Measurements from ENCODE around the gene ARHGEF9.

ARHGEF9 gene

GRCh38 chrX:63675716-63676115, 109.3 kb downstream of the ARHGEF9 start:
- no peak overlapping the region for H3K4me3 ChIP-seq (ENCODE audit: control insufficient read depth, low read depth, low read length)
- DNase-seq (ENCODE audit: low read depth) = no peak
- TF ChIP-seq, protein P1, sequence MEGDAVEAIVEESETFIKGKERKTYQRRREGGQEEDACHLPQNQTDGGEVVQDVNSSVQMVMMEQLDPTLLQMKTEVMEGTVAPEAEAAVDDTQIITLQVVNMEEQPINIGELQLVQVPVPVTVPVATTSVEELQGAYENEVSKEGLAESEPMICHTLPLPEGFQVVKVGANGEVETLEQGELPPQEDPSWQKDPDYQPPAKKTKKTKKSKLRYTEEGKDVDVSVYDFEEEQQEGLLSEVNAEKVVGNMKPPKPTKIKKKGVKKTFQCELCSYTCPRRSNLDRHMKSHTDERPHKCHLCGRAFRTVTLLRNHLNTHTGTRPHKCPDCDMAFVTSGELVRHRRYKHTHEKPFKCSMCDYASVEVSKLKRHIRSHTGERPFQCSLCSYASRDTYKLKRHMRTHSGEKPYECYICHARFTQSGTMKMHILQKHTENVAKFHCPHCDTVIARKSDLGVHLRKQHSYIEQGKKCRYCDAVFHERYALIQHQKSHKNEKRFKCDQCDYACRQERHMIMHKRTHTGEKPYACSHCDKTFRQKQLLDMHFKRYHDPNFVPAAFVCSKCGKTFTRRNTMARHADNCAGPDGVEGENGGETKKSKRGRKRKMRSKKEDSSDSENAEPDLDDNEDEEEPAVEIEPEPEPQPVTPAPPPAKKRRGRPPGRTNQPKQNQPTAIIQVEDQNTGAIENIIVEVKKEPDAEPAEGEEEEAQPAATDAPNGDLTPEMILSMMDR (conservative IDR thresholded peaks at IDR 0.05; ENCODE audit: control insufficient read depth, insufficient read depth, low read depth, low read length) = no peak

DNA sequence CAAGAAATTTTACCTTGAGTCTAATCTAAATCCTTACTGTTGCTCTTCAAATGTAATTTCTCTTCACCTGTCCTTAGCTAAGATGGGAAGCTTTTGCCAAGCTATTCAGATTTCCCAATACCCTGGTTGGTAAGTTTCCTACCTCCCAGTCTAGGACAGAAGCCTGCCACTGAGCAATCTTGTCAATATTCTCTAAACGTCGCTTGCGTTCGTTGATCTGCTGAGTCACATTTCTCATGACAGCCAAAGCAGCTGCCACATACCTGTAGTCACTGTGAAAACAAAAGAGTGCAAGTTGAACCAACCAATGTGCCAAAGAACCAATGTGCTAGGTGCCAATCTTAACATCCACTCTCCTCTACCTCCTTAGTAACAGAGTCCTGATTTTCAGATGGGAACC, 111.1 kb downstream of the ARHGEF9 start:
- TF ChIP-seq, protein P1 (conservative IDR thresholded peaks at IDR 0.05; ENCODE audit: control insufficient read depth, insufficient read depth, low read depth, low read length) = no peak
- H3K4me3 ChIP-seq (ENCODE audit: control insufficient read depth, low read depth, low read length) = no peak overlapping the region
- no peak for DNase-seq (ENCODE audit: low read depth)

GRCh38 chrX:63664741-63665140, 120.3 kb downstream of the ARHGEF9 start:
- DNase-seq (ENCODE audit: low read depth) = peak; percentile 10
- no peak overlapping the region for H3K4me3 ChIP-seq (ENCODE audit: control insufficient read depth, low read depth, low read length)
- TF ChIP-seq, protein P1 (conservative IDR thresholded peaks at IDR 0.05; ENCODE audit: control insufficient read depth, insufficient read depth, low read depth, low read length) = no peak

DNA sequence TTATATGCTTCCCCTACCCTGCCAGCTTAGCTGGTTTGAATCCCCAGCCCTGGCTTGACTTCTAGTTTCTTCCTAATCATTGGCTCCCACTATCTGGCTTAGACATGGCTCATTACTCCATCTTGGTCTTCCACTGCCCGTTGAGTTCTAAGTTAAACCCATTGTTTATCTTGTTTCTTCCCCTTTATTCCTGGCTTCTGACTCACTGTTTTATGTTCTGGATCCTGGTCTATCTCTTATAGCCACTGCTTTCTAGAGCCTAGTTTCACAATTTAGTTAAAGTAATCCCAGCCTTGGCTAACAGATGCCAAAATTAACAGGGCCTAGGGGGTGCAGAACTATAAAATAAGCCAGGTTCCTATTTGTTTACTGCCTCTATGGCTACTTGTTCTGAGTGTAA, 120.9 kb downstream of the ARHGEF9 start:
- peak; percentile 18 for DNase-seq (ENCODE audit: low read depth)
- no peak overlapping the region for H3K4me3 ChIP-seq (ENCODE audit: control insufficient read depth, low read depth, low read length)
- TF ChIP-seq, protein P1 (conservative IDR thresholded peaks at IDR 0.05; ENCODE audit: control insufficient read depth, insufficient read depth, low read depth, low read length) = no peak

DNA sequence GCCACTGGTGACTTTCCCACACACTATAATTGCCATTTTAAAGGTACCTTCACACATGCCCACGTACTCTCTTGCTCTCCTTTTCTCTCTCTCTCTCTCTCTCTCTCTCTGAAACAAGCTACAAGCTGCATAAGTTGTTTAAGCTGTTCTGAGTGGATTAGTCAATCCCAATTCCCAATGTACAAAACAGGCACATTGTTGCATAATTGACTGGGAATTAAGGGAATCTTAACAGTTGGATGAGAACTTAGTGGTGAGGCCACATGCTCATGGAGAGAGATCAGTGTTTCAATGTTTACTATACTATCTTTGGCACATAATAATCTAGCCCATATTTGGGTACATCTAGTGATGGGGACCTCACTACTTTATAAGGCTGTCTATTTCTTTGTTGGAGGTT, 123.3 kb downstream of the ARHGEF9 start:
- H3K4me3 ChIP-seq (ENCODE audit: control insufficient read depth, low read depth, low read length) = no peak overlapping the region
- DNase-seq (ENCODE audit: low read depth) = peak; percentile 62
- TF ChIP-seq, protein P1 (conservative IDR thresholded peaks at IDR 0.05; ENCODE audit: control insufficient read depth, insufficient read depth, low read depth, low read length) = no peak

DNA sequence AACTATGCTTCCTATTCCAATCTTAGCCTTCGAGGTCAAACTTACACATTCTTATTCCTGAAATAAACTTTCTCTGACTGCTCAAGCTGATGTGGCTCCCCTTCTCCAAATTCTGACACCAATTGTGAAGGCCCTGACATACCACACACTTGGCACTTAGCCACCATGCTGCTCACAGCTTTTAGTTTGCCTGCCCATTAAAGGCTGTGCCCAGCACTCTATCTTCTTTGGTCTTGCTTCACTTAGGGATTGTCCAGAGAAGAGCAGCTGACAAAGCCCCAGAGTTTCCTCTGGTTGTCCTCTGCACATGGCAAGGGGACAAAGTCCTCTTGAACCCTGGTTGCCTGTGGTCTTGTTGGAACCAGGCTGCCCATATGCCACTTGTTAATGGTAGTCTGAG, 126.1 kb downstream of the ARHGEF9 start:
- no peak for DNase-seq (ENCODE audit: low read depth)
- H3K4me3 ChIP-seq (ENCODE audit: control insufficient read depth, low read depth, low read length) = no peak overlapping the region
- TF ChIP-seq, protein P1 (conservative IDR thresholded peaks at IDR 0.05; ENCODE audit: control insufficient read depth, insufficient read depth, low read depth, low read length) = no peak

- DNase-seq (ENCODE audit: low read depth) = peak; percentile 75
- TF ChIP-seq, protein P1 (conservative IDR thresholded peaks at IDR 0.05; ENCODE audit: control insufficient read depth, insufficient read depth, low read depth, low read length) = no peak
- H3K4me3 ChIP-seq (ENCODE audit: control insufficient read depth, low read depth, low read length) = no peak overlapping the region
Observed at GRCh38 chrX:63657821-63658220, 127.2 kb downstream of the ARHGEF9 start.

All from fibroblast of mammary gland (primary cell).